WTC11 (cell line): ENCODE results near the gene SLC15A4.
"Not testable (repeated sequence)": the region's sequence is repeated elsewhere in the genome, so short reads cannot be mapped to it uniquely, and the experiment has no call there.

ENCODE experiments used
- CTCF ChIP-seq: fragments of 200-600 bp; IDR thresholded peaks from 2 replicates; pipeline ENCODE4 v1.8.0; 2022; ENCODE audit warnings: antibody characterized with exemption
- ELF4 ChIP-seq: sonication (generic); formaldehyde crosslinking; IDR thresholded peaks from 2 replicates; pipeline ENCODE4 v1.8.1; 2022; ENCODE audit warnings: low read depth, mild to moderate bottlenecking, moderate library complexity, missing genetic modification reagents

- TF ChIP-seq ELF4 (CRISPR knock-in tag); CTCF: not testable (repeated sequence)
Measured at GRCh38 chr12:128846671-128847070, 22.9 kb upstream of the SLC15A4 start.
